ENCODE data around the gene SDCBP2.

GRCh38 chr20:1346315-1346969 lies 17.5 kb upstream of the SDCBP2 start:
- TF ChIP-seq CTCF (IDR thresholded peaks at IDR 0.05) (no peak), POLR2A (IDR thresholded peaks at IDR 0.05) (no peak)

All from prostate gland (tissue), 2 donors.